Superior temporal gyrus (tissue), 1 donor: ENCODE results near the gene PRRT1B.

Experiments
- DNase-seq: peaks from one replicate; pipeline ENCODE4 v3.0.0-alpha.2; 2016; ENCODE audit errors: extremely low spot score

Gene PRRT1B

GRCh38 chr9:131580358-131580757 lies 35.0 kb downstream of the PRRT1B start:
- DNase-seq: no peak

GRCh38 chr9:131582056-131582455 lies 36.7 kb downstream of the PRRT1B start:
- no peak for DNase-seq

GRCh38 chr9:131582466-131583336 lies 37.4 kb downstream of the PRRT1B start:
- no peak for DNase-seq

- no peak for DNase-seq
These were observed 38.0 kb downstream of the PRRT1B start for GRCh38 chr9:131583337-131583645.

GRCh38 chr9:131583836-131584555 lies 38.7 kb downstream of the PRRT1B start:
- DNase-seq: no peak

- DNase-seq: no peak
These were observed 39.5 kb downstream of the PRRT1B start for GRCh38 chr9:131584858-131585257.

GRCh38 chr9:131585375-131585774 lies 40.1 kb downstream of the PRRT1B start:
- DNase-seq: no peak

GRCh38 chr9:131587331-131587730 lies 42.0 kb downstream of the PRRT1B start:
- DNase-seq: no peak

GRCh38 chr9:131587906-131588305 lies 42.6 kb downstream of the PRRT1B start:
- no peak for DNase-seq

GRCh38 chr9:131588396-131588795 lies 43.1 kb downstream of the PRRT1B start:
- no peak for DNase-seq

GRCh38 chr9:131589124-131589711 lies 43.9 kb downstream of the PRRT1B start:
- no peak for DNase-seq

GRCh38 chr9:131589993-131590392 lies 44.7 kb downstream of the PRRT1B start:
- no peak for DNase-seq

- DNase-seq: no peak
These were observed 45.1 kb downstream of the PRRT1B start for GRCh38 chr9:131590449-131590848.

- peak; percentile 79 for DNase-seq
These were observed 45.9 kb downstream of the PRRT1B start for GRCh38 chr9:131590907-131591844.

- DNase-seq: no peak
These were observed 46.5 kb downstream of the PRRT1B start for GRCh38 chr9:131591845-131592208.

- no peak for DNase-seq
These were observed 47.9 kb downstream of the PRRT1B start for GRCh38 chr9:131593091-131593820.

- no peak for DNase-seq
These were observed 48.8 kb downstream of the PRRT1B start for GRCh38 chr9:131593936-131594665.

GRCh38 chr9:131594906-131595665 lies 49.8 kb downstream of the PRRT1B start:
- DNase-seq: no peak

GRCh38 chr9:131595696-131596429 lies 50.5 kb downstream of the PRRT1B start:
- no peak for DNase-seq
